Measurements from ENCODE around the gene RPTOR.

The RPTOR gene

DNA sequence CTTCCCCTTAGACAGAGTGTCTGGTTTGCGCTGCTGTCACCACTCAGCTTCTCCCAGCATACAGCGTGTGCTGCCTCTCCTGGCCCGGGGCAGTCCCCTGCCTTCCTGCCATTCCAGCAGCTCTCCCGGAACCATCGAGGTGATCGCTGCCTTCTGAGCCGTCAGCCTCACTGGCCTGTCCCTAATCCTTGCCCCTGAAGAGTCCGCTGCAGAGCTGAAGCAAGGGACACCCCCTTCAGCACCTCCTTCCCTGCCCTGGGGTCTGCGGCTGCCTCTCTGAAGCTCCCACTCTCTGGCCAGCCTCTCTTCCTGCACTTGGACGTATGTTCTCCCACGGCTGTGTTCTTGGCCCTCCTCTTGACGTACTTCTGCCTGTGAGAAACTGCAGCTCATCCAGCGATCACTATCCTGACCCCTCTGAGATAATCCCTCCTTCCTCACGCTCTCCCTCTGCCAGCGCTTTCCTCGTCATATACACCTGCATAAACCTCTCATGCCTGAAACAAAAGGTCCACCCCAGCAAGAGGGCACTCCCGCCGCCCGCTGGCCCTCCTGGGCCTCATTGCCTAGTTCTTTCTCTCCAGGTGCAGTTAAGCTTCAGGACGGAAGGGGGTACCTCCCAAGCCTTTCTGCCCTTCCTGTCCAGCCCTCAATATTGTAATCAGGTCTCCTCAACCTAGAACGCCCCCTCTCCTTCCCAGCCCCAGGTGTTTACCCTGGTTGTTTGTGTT is 226.4 kb downstream of the RPTOR start:
- TF ChIP-seq, protein P1, sequence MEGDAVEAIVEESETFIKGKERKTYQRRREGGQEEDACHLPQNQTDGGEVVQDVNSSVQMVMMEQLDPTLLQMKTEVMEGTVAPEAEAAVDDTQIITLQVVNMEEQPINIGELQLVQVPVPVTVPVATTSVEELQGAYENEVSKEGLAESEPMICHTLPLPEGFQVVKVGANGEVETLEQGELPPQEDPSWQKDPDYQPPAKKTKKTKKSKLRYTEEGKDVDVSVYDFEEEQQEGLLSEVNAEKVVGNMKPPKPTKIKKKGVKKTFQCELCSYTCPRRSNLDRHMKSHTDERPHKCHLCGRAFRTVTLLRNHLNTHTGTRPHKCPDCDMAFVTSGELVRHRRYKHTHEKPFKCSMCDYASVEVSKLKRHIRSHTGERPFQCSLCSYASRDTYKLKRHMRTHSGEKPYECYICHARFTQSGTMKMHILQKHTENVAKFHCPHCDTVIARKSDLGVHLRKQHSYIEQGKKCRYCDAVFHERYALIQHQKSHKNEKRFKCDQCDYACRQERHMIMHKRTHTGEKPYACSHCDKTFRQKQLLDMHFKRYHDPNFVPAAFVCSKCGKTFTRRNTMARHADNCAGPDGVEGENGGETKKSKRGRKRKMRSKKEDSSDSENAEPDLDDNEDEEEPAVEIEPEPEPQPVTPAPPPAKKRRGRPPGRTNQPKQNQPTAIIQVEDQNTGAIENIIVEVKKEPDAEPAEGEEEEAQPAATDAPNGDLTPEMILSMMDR (IDR thresholded peaks at IDR 0.05; ENCODE audit: insufficient read depth, low read length, missing control alignments), result no peak
- POLR2A ChIA-PET, result no interaction called here
- DNase-seq (ENCODE audit: low read depth, low spot score), result no peak
- no peak overlapping the region for H3K4me3 ChIP-seq (ENCODE audit: low read depth, low read length)
- CTCF ChIA-PET, result no interaction called here

DNA sequence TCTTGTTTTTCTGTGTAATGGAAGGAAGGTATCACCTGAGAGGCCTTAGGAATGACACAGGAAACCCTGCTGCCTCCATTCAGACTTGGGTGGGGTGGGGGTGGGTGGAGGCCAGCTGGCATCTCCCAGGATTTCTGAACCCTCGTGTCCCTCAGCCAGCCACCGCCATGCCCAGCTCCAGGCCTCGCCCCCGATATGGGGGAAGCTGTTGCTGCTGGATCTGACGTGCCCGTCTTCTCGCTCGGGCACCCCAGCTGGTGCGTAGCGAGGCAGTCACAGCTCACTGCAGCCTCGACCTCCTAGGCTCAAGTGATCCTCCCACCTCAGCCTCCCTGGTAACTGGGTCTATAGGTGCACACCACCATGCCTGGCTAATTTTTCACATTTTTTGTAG is 227.0 kb downstream of the RPTOR start:
- DNase-seq (ENCODE audit: low read depth, low spot score), result no peak
- ChIA-PET CTCF (no interaction called here), POLR2A (no interaction called here)
- TF ChIP-seq, protein P1 (IDR thresholded peaks at IDR 0.05; ENCODE audit: insufficient read depth, low read length, missing control alignments), result no peak
- H3K4me3 ChIP-seq (ENCODE audit: low read depth, low read length), result no peak overlapping the region

DNA sequence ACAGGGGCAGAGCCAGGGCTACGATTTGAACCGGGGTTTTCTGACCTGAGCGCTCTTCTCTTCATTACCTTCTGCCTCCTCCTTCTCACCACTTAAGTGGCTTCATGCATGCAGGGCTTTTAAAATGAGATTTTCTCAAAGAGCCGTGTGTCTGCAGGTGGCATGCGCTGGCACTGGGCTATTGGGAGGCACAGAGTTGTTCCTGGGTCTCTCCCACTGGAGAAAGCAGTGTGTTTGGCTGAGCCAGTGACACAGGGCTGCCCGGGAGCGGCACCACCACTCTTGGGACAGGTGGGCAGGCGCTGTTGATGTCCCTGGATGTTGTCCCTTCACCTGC is 228.2 kb downstream of the RPTOR start:
- TF ChIP-seq, protein P1 (IDR thresholded peaks at IDR 0.05; ENCODE audit: insufficient read depth, low read length, missing control alignments), result no peak
- no peak for DNase-seq (ENCODE audit: low read depth, low spot score)
- POLR2A ChIA-PET, result interaction anchor here (0.8 kb wide), 1 partner anchor 60 kb away, joined by 3 read pairs; no protein-coding TSS in a partner anchor
- no peak overlapping the region for H3K4me3 ChIP-seq (ENCODE audit: low read depth, low read length)
- CTCF ChIA-PET, result no interaction called here

DNA sequence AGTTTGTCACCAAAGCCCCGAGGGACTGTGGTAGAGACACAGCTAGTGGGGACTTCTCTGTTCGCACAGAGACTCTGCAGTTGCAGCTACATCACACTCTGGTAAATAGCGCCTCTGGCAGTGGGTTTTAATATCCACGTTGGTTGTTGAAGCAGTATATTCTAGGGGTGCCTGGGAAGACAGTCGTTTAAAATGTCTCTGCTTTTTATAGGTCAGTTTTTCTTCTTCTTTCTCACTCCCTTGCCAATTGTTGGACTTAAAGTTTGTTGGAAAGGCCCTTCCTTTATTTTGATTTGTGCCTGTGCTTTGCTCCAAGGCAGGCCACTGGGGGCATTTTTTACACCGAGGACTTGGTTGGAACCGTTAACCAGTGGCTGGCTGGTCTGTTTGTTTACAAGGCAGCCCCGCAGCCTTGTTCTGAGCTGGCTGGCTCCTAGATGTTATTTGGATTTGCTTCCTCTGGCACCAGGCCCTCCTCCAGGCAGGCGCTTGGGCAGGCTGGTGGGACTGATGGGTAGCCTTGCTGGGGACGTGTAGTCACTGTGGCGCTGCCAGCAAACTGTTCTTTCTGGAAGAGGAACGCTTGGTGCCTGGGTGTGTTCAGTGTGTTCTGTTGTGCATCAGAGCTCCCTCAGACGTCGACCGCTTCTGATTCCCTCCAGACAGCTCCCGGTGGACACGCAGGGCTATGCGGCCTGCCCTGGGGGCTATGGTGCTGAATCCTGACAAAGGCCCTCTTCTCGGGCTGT is 228.8 kb downstream of the RPTOR start:
- no peak for DNase-seq (ENCODE audit: low read depth, low spot score)
- ChIA-PET POLR2A (interaction anchor here (0.8 kb wide), 1 partner anchor 59 kb away, joined by 3 read pairs; no protein-coding TSS in a partner anchor), CTCF (interaction anchor here (3.8 kb wide), 1 partner anchor 14 kb away, joined by 13 read pairs; no protein-coding TSS in a partner anchor)
- no peak overlapping the region for H3K4me3 ChIP-seq (ENCODE audit: low read depth, low read length)
- TF ChIP-seq, protein P1 (IDR thresholded peaks at IDR 0.05; ENCODE audit: insufficient read depth, low read length, missing control alignments), result no peak

DNA sequence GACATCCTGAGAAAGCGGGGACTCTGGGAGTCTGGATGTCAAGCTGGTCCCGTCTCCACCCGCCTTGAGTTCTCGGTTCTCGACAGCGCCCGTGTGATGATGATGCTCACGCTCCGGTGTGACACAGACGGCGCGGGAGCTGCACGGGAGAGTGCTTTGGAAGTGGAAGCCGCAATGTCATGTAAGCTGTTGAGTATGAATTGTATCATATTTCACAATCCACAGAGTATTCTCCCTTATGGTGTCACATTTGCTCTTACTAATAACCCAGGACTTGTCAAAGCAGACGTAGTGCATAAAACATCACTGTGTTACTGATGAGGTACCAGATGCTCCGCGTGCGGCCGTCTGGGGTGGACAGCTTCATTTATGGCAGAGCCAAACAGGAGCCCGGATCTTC is 229.5 kb downstream of the RPTOR start:
- no peak for DNase-seq (ENCODE audit: low read depth, low spot score)
- no peak overlapping the region for H3K4me3 ChIP-seq (ENCODE audit: low read depth, low read length)
- TF ChIP-seq, protein P1 (IDR thresholded peaks at IDR 0.05; ENCODE audit: insufficient read depth, low read length, missing control alignments), result no peak
- CTCF ChIA-PET, result interaction anchor here (3.8 kb wide), 1 partner anchor 13 kb away, joined by 13 read pairs; no protein-coding TSS in a partner anchor
- POLR2A ChIA-PET, result no interaction called here

DNA sequence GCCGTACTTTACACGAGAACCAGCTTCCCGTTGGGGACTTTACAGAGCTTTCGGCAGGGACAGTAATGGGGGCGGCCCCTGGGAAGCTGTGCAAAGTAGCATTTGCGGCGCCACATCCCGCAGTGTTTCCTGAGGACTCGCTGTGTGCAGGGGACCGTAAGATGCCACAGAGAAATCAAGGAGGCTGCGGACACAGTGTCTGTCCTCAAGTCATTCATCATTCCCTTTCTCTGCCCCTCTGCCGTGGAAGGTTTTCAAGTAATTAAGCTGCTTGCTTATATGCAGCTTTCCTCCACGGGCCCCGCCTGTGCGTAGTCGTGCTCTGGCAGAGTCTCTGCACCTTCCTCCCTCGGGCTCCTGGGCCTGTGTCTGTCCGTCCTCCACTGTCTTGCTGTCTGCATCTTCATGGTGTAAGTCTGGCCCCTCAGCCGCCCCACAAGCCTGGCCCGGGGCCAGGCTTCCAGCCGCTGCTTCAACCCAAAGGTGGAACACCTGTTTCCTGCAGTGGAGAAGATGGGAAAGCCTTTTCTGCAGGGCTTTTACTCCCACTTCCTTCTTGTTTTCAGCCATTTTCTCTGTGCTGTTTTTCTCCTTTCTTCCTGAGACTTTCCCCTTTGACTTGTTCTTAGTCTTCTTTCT is 230.1 kb downstream of the RPTOR start:
- TF ChIP-seq, protein P1 (IDR thresholded peaks at IDR 0.05; ENCODE audit: insufficient read depth, low read length, missing control alignments), result no peak
- ChIA-PET POLR2A (no interaction called here), CTCF (interaction anchor here (3.8 kb wide), 1 partner anchor 12 kb away, joined by 13 read pairs; no protein-coding TSS in a partner anchor)
- no peak overlapping the region for H3K4me3 ChIP-seq (ENCODE audit: low read depth, low read length)
- DNase-seq (ENCODE audit: low read depth, low spot score), result no peak
